HG02938 (cell line): ENCODE data around the gene MTA1.

Source experiments
- ATAC-seq: cut with Tn5 transposase; IDR thresholded peaks from one replicate; pipeline ENCODE4 v1.9.1; 2021; ENCODE audit warnings: mild to moderate bottlenecking, moderate library complexity; ENCODE audit not compliant: unreplicated experiment

Gene MTA1

GRCh38 chr14:105419195-105420091 is at the start of gene MTA1:
TSS of gene MTA1 (plus strand) at chr14:105419827. CDS start at chr14:105420036, 209 bp downstream.
- ATAC-seq, result no peak

- no peak for ATAC-seq
Observed at GRCh38 chr14:105374389-105374788, 45.2 kb upstream of the MTA1 start.

DNA sequence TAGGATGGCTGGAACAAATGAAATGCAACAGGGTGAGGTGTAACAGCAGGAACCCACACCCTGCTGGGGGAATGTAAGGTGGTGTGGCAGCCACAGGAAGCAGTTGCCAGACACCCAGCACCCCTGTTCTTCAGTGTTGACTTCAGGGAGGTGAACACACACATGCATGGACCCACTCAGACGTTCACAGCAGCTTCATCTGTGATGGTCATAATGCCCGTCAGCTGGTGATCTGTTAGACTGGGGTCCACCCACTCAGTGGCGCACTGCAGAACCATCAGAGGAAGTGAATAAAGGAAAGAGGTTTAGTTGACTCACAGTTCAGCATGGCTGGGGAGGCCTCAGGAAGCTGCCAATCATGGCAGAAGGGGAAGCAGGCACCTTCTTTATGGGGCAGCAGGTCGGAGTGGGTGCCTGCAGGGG is 44.0 kb upstream of the MTA1 start:
- no peak for ATAC-seq

DNA sequence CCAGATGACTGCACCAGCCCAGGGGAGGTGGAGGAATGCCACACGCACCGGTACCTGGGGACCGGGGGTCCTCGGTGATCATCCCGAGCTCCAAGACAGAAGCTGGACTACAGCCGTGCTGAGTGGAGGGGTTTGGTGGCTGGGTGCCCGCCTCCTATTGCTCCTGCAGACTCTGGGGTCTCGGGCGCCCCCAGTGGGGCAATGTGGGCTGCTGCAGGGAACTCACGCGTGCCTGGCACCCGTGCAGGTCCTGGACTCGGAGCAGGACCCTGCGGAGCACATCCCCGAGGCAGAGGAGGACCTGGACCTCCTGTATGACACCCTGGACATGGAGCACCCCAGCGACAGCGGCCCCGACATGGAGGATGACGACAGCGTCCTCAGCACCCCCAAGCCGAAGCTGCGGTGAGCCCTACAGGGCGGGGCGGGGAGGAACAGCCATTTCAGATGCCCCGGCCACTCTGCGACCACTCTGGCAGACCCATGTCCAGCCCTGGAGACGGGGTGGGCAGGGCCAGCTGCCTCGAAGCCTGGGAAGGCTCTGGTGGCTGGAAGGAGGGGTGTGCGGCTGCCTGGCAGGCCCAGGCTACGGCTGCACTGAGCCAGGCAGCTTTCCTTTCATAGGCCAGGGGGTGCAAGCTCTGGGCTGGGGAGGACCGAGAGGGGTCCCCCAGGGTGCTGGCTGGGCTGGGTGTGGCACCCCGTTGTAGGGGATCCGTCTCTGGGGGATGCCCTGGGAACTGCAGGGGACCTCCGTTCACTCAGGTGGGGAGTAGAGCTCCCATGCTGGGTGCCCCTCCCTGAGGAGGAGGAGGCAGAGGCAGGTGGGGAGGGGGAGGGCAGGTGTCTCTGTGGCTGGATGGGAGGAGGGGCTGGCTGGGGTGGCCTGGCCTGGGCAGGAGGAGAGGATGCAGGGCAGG is 42.8 kb upstream of the MTA1 start:
- ATAC-seq, result no peak

DNA sequence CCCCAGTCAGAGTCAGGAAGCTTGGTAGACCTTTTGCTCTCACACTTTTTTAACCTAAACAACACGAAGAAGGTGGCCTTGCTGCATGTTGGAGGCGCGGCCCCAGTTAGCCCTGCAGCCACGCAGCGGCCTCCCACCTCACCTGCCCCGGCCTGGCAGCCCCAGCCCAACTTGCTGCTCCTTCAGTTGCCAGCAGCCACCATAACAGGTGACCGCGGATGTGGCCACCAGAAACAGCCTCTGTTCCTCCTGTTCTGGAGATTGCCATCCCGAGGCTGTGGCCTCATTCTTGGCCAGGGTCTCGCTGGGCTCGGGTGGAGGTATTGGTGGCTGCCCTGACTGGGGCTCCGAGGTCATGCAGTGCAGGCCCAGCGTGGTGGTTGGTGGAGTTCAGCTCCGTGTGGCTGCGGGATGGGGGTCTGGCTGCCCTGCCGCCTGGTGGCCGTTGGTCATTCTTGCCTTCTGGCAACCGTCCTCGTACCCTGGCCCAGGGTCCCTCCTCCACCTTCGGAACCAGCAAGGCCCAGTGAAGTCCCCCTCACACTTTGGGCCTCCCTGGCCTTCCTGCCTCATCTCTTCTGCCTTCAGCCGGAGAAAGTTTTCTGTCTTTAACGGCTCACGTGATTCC is 42.0 kb upstream of the MTA1 start:
- no peak for ATAC-seq

GRCh38 chr14:105378199-105378598 is 41.4 kb upstream of the MTA1 start:
- no peak for ATAC-seq

DNA sequence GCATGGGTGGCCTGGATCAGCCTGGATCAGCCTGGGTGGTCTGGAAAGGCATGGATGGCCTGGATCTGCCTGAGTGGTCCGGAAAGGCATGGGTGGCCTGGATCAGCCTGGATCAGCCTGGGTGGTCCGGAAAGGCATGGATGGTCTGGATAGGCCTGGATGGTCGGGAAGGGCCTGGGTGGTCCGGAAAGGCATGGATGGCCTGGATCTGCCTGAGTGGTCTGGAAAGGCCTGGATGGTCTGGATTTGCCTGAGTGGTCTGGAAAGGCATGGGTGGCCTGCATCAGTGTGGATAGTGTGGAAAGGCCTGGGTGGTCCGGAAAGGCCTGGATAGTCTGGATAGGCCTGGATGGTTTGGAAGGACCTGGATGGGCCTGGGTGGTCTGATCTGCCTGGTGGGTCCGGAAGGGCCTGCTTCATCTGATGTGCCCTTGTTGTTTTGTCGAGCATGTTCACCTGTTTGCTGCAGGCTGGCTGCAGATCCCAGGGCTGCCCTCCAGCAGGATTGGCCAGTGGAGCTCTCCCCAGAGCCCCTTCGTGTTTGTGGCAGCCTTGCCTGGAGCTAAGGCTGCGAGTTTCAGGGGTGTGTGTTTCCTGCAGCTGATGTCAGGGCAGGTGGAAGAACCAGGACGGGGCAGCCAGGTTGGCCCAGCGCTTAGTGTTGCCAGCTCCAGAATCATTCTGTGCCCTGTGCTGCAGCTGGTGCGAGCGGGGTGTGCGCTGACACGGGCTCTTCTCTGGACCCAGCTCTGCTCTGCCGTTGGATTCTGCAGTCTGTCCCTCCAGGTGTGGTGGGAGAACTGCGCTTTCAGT is 40.5 kb upstream of the MTA1 start:
- no peak for ATAC-seq

DNA sequence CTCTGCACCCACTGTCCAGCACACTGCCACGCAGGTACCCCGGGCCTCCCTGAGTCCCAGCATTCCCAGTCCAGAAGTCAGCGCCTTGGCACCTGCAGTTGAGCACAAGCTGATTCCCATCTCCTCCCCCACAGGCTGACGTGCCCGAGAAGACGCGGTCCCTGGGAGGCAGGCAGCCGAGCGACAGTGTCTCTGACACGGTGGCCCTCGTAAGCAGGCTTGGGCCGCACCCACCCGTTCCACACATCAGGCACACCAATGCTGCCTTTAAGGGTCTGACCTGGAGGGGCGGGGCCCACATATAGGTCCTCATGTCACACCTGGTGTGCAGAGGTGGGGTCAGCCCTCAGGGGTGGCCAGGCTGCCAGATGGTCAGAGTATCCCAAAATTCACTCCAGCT is 39.7 kb upstream of the MTA1 start:
- ATAC-seq, result no peak

DNA sequence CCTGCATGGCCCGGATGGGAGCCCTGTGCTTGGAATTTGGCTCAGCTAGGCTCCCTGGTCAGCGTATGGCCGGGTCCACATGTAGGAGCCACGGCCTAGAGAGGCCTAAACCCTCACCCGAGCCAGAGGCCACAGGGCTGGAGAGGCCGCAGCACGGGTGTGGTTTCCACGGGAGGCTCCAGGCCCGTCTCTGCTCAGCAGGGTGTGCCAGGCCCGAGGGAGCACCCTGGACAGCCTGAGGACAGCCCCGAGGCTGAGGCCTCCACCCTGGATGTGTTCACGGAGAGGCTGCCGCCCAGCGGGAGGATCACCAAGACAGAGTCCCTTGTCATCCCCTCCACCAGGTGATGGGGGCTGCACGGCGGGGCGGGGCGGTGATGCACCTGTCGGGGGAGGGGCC is 38.9 kb upstream of the MTA1 start:
- ATAC-seq, result no peak

DNA sequence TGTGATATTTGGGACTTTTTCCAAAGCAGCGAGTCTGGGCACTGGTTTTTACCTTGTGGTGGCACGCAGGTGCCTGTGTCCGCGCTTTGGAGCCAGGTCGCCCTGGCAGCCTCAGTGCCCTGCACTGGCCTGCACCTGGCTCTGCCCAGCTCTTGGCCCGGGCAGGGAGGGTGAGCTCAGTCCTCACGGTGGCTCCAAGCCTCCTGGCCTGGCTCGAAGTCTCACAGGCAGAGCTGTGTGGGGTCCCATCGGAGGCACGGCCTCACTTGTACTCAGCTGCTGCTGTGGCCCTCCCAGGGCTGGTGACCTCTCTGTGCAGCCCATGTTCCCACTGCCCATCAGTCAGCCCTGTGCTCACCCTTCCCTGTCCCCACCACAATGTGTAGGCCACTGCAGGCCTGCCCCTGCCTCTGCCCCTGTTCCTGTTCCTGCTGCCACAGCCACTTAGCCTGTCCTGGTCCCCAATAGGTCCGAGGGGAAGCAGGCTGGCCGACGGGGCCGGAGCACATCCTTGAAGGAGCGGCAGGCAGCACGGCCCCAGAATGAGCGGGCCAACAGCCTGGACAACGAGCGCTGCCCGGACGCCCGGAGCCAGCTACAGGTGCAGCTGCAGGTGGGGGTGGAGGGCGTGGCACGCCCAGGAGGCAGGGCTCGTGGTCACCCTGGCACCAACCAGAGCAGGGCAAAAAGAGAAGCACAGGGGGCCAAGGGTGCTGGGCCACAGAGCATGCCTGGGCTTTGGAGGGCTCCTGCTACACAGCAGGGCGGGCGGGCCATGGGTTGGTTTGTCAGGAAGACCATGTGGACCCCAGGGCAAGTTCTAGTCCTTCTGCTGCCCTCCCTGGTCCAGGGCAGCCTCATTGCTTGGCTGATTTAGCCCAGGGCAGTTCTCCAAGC is 37.9 kb upstream of the MTA1 start:
- no peak for ATAC-seq

DNA sequence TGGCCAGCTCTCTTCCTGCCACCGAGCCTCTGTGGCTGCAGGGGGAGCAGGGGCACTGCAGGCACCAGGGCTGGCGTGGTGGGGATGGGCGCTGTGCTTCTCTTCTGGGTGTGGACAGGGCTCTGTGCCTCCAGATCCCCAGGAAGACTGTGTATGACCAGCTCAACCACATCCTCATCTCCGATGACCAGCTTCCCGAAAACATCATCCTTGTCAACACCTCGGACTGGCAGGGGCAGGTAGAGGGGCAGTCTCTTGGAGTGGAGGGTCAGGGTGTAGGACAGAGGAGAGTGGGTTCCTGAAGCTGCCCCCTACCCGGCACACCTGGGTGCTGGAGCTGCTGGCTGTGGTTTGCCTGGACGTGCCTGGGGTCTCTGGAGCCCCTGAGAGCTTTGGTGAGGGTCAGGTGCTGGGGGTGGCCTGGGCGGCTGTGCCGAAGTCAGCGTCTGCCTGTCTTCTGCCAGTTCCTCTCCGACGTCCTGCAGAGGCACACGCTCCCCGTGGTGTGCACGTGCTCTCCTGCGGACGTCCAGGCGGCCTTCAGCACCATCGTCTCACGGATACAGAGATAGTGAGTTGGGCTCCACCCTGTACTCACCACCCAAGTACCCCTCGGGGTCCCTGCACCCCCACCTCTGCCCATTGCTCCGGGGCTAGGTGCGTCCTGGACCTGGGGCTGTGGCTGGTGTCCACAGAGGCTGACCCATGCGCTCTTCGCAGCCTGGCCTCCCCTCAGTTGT is 37.1 kb upstream of the MTA1 start:
- ATAC-seq, result no peak

DNA sequence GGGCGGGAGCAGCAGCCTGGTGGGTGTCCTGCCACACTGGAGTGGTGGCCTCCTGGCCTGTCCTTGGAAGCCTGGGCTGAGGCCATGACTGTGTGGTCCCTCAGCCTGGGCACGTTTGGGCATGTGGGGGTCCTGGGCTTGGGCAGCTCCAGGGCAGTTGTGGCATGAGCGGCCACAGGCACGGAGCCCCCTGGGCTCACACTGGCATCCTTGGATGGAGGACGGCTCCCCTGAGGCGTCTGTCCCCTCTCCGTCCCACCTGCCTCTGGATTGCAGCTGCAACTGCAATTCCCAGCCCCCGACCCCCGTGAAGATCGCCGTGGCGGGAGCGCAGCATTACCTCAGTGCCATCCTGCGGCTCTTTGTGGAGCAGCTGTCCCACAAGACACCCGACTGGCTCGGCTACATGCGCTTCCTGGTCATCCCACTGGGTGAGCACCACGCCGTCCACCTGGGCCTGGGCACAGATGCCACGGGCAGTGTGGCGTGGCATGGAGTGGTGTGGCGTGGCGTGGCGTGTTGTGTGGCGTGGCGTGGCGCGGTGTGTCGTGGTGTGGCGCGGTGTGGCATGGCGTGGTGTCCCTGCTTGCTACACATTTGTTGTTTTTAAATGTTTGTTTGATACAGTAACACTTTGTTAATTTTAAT is 36.4 kb upstream of the MTA1 start:
- no peak for ATAC-seq

- no peak for ATAC-seq
Observed at GRCh38 chr14:105384041-105384557, 35.5 kb upstream of the MTA1 start.

GRCh38 chr14:105384605-105385321 is 34.9 kb upstream of the MTA1 start:
- ATAC-seq, result no peak

- ATAC-seq, result no peak
Observed at GRCh38 chr14:105385322-105385637, 34.3 kb upstream of the MTA1 start.

DNA sequence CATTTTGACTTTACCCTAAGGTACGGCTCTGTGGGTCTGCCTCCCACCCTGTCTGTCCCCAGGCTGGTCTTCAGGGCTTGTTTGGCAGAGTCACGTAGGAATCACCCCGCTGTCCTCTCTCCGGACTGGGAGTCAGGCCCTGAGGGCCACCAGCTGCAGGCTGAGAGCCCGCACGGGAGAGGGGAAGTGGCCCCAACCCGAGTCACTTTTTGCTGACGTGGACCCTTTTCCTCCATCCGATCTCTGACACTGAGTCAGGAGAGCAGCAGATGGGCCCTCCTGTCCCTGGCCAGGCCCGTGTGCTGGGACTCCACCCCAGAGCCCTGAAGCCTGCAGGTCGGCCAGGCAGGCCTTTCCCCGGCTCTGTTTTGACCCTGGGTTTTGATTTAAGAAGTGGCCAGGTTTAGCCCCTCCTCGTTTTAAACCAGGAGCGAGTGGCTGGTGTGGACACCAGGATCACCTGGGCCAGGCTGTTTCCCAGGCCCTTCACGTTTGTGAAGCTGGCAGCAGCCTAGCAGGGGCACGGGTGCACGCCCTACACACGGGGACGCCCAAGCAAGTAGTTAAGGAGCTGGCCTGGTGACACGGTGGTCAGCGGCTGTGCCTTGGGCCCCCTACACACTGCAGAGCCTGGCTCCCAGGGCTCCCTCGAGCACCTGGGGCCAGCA is 33.8 kb upstream of the MTA1 start:
- ATAC-seq, result no peak
